Ishikawa (cell line): Measurements from ENCODE around the gene PHF23.

Source experiments
- CREB1 ChIP-seq: IDR thresholded peaks from 2 replicates; pipeline ENCODE4 v1.6.1; 2012; ENCODE audit warnings: low read depth
- EGR1 ChIP-seq: IDR thresholded peaks from 2 replicates; pipeline ENCODE4 v1.6.1; 2012
- EP300 ChIP-seq: IDR thresholded peaks from 2 replicates; pipeline ENCODE4 v1.6.1; 2012; ENCODE audit warnings: borderline replicate concordance
- FOXM1 ChIP-seq: IDR thresholded peaks from 2 replicates; pipeline ENCODE4 v1.6.1; 2012; ENCODE audit warnings: low read depth, borderline replicate concordance
- MAX ChIP-seq: IDR thresholded peaks from 2 replicates; pipeline ENCODE4 v1.6.1; 2012
- RAD21 ChIP-seq: IDR thresholded peaks from 2 replicates; pipeline ENCODE4 v1.6.1; 2012; ENCODE audit warnings: low read depth
- TAF1 ChIP-seq: IDR thresholded peaks from 2 replicates; pipeline ENCODE4 v1.6.1; 2012; ENCODE audit warnings: low read depth, mild to moderate bottlenecking
- TCF12 ChIP-seq: IDR thresholded peaks from 2 replicates; pipeline ENCODE4 v1.6.1; 2012; ENCODE audit warnings: low read depth
- USF1 ChIP-seq: IDR thresholded peaks from 2 replicates; pipeline ENCODE4 v1.6.1; 2012

GRCh38 chr17:7248796-7249195 lies 9.5 kb upstream of the PHF23 start:
- TF ChIP-seq RAD21 (no peak), EP300 (no peak), TAF1 (no peak), MAX (no peak), FOXM1 (no peak), EGR1 (no peak), CREB1 (no peak), USF1 (no peak), TCF12 (no peak)
